Heart left ventricle (tissue), 13 donors: ENCODE measurements around the gene HHIPL1.

Experiments
- CTCF ChIP-seq, 12 donors: fragments of 200-600 bp; sonication (generic) in 4 of 12; IDR thresholded peaks; one replicate each; pipeline versions ENCODE4 v1.5.0 to v1.8.0; 2018 to 2022; ENCODE audit warnings: antibody characterized with exemption in 12 of 12, mild to moderate bottlenecking in 5 of 12
- POLR2A ChIP-seq, 2 donors: fragments of 450-650 bp; IDR thresholded peaks; one replicate each; pipeline ENCODE4 v1.6.1; 2017; ENCODE audit warnings: antibody characterized with exemption in 2 of 2, mild to moderate bottlenecking in 2 of 2, moderate library complexity in 2 of 2
- donor health status: ischemic (EF 13 %, LVEDD 7.1; RV severe dilation, severe dysfunction).
- donor health status: DM: no; HTN: yes; CAD: no.
- donor health status: DM: no; HTN: no; CAD: no.
- donor health status: ischemic (EF 25% LVEDD 6.9; RV normal size, moderate dysfunction).
- donor health status: ischemic (EF 25% LVEDD 5.7; RV mildly dilated, moderate dysfunction).
- donor health status: ischemic (EF 35%, LVEDD 5.7; RV mildly dilated, moderate dysfunction).
- donor health status: nonischemic (EF 11% LVEDD 7.7; RV severe dilation, severe dysfunction).
- donor health status: DM: yes; HTN: yes; CAD: no.
- donor health status: PGD.
- donor health status: ischemic (EF 29% LVEDD 5.4; RV normal size, mild dysfunction).
- donor health status: nonischemic (EF 23%, LVEDD 6.1; RV moderate dilation, normal function).

DNA sequence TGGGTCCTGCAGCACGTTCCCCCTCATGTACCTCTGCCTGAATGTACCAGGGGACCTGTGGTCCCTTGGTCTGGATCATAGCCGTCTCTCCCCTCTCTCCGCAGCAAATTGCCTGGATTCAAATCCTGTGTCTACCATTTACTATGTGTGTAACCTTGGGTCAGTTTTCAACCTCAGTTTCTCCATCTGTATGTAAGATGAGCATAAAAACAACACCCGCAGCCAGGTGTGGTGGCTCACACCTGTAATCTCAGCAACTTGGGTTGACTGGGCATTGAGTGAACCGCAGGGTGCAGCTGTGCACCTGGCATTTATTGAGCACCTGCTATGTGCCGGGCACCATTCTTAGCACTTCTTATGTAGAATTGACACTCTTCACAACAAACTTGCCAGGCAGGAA, 53.3 kb downstream of the HHIPL1 start:
- no peak for TF ChIP-seq CTCF (IDR thresholded peaks at IDR 0.05)
- no peak for TF ChIP-seq POLR2A (IDR thresholded peaks at IDR 0.05)
